NCI-H1417 treated with DMSO at 0.1 percent for 48 hours (cell line): ENCODE data around the gene HNF1B.
A peak's percentile ranks its signal among the peaks of the same experiment; 100 is the strongest.

Source experiments
- DNase-seq: peaks from one replicate; lab custom pipeline; 2025; lab: John Stamatoyannopoulos, UW

The HNF1B gene

DNA sequence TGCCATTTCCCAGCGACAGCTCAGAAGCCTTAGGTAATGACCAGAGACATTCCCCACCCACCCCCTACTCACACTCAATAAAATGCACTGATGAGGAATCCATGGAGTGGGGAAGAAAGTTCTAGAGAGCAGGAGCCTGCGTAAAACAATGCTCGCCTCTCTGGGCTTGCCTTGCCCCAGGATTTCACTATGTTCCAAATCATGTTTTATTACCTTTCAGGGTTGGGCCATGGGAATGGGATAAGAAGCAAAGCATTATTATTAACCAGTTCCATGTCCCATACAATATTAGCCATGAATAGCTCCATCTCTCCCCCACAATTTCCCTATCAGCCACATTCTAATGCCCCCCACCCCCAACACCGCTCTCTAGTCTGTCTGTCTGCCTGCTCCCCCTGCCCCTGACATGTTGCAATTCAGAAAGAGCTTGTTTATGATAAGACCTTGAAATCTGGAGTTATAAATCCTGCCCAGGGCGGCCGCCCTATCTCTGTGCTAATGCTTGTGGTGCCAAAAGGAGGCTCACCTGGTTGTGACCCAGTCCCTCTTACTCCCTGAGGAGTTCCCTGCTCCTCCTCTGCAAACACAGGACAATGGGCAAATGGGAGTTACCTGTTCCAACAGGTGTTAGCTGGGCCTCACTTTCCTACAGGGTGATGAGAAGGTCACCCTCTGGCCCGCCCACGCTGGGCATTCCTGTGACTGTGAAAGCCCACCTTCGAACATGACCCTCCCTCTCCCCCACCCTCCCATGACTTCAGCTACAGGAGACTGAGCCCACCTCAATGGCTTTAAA lies 73.6 kb downstream of the HNF1B start:
- no peak for DNase-seq

- no peak for DNase-seq
Measured at GRCh38 chr17:37667039-37667438, 77.8 kb downstream of the HNF1B start.

GRCh38 chr17:37664214-37664613 lies 80.6 kb downstream of the HNF1B start:
- no peak for DNase-seq

DNA sequence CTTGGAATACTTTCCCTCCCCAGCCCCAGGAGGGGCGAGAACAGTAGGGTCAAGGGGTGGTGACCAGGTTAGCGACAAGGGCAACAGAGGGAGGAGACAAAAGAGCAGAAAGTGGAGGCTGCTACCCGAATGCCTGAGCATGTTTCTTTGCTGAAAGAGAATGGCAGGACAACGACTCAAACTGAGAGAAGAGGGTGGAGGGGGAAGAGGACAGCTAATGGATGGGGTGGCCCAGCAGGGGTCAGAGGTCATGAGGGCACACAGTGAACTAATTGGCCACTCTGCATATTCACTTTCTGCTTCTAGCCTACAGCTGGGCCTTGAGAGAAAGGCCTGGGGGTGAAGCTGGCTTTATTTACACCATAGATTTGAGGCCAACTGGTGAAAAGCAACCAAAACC lies 82.5 kb downstream of the HNF1B start:
- DNase-seq, result no peak

DNA sequence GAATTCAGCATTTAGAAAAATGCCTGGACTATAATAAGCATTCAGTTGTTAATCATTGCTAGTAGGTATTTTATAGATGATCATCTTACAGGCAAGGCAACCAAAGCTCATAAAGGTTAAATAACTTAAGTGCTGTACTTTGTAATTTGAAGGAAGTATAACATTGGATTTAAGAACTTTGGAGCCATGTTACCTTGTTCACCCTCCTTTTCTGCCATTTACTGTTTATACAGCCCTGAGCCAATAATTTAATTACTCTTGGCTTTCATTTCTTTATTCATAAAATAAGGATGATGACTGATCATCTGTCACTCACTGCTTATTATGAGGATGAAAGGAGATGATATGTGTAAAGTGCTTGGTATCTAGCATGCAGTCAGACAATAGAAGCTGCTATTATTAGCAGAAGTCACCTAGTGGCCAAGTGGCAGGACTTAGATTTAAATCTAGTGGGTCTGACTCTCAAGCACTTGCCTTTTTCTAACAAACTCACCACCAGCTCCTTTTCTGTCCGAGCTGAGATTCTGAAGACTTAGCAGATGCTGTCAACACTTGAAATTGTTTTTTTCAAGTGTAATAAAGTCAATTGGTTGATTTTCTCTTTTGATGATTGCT lies 83.4 kb downstream of the HNF1B start:
- no peak for DNase-seq

DNA sequence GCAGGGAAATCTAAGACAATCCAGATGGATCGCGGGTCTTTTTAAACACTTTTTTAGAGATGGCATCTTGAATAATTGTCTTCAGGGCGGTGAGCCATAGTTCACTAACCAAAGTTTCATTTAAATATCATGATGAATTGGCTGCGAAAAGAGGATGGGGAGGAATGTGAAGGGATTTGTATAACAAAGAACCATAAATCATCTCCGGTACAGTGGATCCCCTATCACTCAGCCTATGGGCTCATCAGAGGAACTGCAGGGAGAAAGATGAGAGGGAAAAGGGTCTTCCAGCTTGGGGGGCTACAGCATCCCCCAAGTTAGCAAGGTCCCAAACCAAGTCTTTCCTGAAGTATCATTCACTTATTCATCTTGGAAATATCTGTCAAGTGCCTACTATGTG lies 84.9 kb downstream of the HNF1B start:
- no peak for DNase-seq

DNA sequence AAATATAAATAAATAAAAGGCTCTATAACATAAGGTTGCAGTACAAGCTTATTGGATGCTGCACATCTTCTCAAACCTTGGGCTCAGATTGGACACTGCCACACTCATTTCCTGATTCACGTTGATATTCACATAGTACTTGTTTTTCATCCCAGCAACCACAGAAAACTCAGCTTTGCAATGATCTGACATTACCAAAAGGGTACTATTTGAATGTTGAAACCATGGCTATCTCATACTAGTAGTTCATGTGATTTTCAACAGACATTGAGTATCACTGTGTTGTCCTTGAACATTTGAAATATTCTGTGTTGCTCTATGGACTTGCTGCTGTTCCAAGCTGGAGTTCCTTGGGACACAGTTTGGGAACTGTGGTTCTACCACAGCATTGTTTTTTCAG lies 87.7 kb downstream of the HNF1B start:
- no peak for DNase-seq

DNA sequence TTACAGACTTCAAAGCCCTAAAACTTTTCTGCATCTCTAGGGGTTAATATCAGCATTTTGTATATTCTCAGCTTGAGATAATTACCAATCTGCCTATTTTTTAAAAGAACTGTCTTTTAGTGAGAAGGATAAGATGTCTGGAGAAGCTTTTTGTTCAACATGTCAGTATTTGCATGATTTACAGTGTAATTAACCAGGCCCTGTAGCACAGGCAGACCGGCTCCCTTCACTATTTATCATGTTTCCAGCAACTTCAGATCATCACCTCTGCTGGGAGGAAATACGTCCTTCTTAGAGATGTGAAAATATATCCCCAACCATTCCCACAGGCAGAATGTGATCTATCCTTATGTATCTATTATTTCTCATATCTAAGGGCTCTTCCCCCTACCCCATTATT lies 93.0 kb downstream of the HNF1B start:
- no peak for DNase-seq

- DNase-seq, result no peak
Measured at GRCh38 chr17:37650419-37651003, 94.3 kb downstream of the HNF1B start.

DNA sequence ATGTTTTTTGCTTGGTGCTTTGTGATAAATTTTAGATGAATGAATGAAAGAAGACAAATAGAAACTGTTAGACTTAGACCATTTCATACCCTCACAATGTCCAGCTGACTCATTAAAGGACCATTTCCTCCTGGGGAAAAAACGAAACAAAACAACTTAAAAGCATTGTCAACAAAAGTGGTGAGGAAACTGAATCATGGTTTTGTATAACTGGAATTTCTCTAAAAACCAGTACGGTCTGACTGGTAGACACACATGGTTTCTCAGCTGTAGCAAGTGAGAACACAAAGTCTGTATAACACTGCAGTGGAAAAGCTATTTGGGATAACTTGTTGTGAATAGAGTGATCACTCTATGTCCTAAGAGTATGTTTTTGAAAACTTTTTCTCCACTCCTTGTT lies 96.3 kb downstream of the HNF1B start:
- DNase-seq, result no peak

DNA sequence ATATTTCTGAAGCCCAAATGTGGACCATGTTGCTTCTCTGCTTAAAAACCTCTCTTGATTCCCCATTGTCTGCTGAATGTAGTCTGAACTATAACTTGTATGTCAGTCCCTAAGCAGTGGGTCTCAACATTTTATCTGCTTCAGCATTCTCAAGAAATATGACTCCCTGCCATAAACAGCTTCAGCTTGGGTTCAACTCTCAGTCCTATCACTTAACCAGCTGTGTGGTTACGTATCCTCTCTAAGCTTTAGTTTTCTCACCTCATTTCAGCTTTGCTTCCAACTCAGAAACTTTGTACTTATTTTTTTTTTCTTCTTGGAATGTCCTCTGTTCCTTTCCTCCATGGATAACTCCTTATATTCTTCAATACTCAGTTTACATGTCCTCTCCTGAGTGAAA lies 97.0 kb downstream of the HNF1B start:
- DNase-seq, result no peak

DNA sequence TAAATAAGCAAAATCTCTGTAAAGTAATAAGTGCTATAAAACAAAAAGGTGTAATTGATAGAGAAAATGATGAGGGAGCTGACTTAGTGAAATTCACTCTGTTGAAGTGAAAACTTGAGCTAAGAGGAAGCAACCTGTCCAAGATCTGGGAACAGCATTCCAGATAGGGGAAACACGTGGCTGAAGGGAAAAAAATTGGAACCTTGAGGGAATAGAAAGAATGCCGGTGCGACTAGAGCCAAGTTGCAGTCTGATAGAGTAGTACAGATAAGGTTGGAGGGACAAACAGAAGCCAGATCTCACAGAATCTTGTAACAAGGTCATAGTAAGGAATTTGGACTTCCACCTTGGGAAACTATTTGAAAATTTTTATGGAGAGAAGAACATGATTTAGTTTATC lies 101.0 kb downstream of the HNF1B start:
- no peak for DNase-seq

- peak; percentile 74 for DNase-seq
Measured at GRCh38 chr17:37643118-37643766, 101.6 kb downstream of the HNF1B start, which contains the start of gene DDX52. Gene DDX52, minus strand, starts transcription at chr17:37643446. Its CDS starts 26 bp downstream, at chr17:37643420.

GRCh38 chr17:37642681-37643080 lies 102.2 kb downstream of the HNF1B start:
- DNase-seq, result no peak

GRCh38 chr17:37640015-37640414 lies 104.8 kb downstream of the HNF1B start:
- DNase-seq, result no peak

DNA sequence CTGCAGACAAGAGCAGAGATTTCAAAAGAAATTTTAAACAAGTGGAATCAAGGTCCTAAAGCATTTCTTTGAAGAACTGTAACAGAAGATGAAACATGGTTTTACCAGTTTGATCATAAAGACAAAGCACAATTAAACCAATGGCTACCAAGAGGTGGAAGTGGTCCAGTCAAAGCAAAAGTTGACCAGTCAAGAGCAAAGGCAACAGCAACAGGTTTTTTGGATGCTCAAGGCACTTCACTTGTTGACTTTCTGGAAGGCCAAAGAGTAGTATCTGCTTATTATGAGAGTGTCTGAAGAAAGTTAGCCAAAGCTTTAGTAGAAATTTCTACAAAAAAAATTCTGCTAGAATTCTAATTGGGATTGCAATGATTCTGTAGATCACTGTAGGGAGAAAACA lies 106.9 kb downstream of the HNF1B start:
- no peak for DNase-seq
